GM20431 (cell line): Measurements from ENCODE around the gene WEE1.

ENCODE experiments used
- in situ Hi-C: fragments of 300-500 bp; cut with MseI, MboI; formaldehyde crosslinking; loops from one replicate; pipeline ENCODE4 v1.15.0; 2020; ENCODE audit warnings: low sequenced_read_pairs; ENCODE audit not compliant: unreplicated experiment

The WEE1 gene

DNA sequence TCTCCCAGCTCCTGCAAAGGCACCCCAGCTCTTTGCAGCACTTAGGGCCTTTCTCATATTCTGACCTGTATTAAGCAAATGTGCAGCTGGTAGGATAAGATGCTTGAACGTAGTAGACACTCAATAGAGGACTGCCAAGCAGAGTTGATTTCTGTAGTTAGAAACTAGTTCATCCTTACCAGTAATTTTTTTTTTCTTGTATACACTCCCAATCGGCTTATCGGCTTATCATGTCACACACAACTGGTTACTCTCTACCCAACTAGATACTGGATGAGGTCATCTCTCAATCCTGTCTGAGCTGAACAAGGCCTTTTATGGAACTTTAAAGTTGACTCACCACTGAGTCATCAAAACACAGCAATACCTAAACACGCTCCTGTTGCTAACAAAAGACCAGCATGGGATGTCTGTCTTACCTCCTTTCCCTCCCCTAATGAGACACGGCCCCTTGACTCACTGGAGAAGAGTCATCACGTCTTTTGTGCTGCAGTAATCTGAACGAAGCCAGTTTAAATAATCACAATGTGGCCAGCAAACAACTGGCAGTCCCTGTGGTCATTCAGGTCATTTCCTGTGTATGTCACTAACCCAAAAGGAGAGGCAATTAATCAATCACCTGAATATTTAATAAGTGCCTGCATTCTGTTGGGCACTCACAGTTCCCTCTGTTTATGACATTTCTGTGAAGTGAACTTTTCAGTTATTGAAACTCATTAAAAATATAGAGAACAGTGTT lies 7.5 kb upstream of the WEE1 start:
- in situ Hi-C loops = no loop called here

GRCh38 chr11:9566561-9567063 lies 6.9 kb upstream of the WEE1 start:
- in situ Hi-C loops = no loop called here

- in situ Hi-C loops = no loop called here
These were observed 6.1 kb upstream of the WEE1 start for GRCh38 chr11:9567401-9567800.

- in situ Hi-C loops = no loop called here
These were observed 5.2 kb upstream of the WEE1 start for GRCh38 chr11:9568161-9568853.

- in situ Hi-C loops = no loop called here
These were observed 4.4 kb upstream of the WEE1 start for GRCh38 chr11:9568854-9569587.

- in situ Hi-C loops = no loop called here
These were observed 3.8 kb upstream of the WEE1 start for GRCh38 chr11:9569588-9570164.

DNA sequence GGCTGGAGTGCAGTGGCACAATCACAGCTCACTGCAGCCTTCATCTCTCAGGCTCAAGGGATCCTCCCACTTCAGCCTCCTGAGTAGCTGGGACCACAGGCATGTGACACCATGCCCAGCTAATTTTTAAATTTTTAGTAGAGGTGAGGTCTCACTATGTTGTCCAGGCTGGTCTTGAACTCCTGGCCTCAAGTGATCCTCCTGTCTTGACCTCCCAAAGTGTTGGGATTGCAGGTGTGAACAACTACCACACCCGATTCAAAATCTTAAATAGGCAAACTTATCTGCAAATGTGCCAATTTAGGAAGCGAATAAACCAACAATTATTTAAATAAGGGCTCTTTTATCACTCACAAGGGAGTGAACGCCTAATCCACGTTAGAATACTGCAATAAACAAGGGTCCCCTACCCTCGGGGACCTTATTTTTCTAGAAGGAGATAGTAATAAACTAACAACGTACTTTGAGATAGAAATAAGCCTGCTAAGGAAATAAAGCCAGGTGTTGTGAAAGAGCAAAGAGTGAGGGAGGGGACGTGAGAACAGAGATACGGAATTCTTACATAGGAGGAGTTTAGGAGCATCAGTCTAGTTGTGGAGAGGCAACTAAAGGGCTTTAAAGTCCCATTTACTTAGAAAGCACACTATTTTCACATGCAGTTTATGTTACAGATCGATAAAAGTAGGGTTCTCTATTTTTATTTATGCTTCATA lies 3.0 kb upstream of the WEE1 start:
- in situ Hi-C loops = no loop called here

DNA sequence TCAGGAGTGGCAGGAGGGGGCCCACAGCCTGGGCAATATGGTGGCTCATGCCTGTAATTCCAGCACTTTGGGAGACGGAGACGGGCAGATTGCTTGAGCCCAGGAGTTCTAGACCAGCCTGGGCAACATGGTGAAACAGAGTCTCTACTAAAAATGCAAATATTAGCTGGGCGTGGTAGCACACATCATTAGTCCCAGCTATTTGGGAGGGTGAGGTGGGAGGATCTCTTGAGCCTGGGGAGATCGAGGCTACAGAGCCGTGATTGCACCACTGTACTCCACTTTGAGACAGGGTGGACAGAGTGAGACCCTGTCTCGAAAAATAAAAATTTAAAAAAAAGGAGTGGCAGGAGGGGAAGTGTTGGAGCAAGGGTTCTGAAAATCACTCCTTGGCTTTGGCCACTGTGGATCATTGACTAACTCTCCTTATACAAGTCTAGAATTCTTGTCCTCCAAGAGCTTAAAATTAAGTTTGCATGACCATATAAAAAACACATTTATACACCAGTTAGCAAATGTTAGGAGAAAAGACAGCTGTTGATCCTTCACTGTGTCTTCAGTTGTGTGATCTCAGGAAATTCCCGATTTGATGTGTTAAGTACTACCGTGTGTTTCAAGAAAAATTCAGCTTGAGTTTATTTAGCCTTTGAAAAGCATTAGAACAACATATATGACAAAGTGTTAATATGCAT lies 2.3 kb upstream of the WEE1 start:
- in situ Hi-C loops = no loop called here

DNA sequence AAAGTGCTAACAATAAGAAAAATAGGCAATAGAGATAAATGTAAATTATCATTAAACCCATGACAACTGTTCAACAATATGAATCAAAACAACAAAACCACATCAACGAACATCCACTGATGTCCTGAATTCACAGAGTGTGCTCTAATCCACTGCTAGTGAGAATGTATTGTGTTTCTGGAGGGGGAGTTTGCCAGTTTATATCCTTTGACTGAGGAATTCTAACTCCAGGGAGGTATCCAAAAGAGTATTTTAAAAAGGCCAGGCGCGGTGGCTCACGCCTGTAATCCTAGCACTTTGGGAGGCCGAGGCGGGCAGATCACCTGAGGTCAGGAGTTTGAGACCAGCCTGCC lies 1.7 kb upstream of the WEE1 start:
- in situ Hi-C loops = no loop called here

GRCh38 chr11:9573775-9574621 lies 528 bp downstream of the WEE1 start:
- in situ Hi-C loops = no loop called here

- in situ Hi-C loops = no loop called here
These were observed 1.3 kb downstream of the WEE1 start for GRCh38 chr11:9574622-9575259.

DNA sequence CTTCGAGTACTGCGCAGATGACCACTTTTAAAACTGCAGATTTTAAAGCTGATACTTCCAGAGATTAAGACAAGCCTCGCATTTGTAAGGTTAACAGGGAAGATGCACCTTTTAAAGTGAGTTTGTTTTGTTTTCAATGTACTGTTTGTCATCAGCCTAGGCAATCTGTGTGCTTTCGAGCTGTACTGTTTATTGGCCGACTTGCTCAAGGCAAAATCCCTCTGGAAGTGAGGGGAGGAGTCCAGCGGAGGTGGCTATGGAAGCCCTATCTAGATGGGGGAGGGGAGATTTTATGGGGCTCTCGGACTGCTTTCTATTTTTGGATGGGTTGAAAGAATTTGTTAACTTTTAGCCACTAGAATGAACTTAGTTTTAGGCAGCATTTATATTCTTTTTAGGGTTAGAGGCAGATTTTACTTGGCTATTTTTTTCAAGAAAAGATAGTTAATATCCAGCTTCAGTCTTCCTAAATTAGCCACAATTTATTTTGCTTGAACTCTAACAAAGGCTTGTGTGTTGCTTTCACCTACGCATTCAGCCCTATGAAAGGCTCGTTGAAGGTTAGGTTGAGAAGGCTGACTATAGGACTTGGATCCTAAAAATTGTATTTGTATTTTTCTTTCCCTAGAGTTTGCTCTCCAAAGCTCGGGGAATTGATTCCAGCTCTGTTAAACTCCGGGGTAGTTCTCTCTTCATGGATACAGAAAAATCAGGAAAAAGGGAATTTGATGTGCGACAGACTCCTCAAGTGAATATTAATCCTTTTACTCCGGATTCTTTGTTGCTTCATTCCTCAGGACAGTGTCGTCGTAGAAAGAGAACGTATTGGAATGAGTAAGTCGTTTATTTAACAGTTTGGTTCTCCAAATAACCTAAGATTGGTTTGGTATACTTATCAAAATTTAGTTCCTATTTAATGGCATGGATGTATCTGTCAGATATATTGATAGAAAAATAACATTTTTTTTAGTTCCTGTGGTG lies 2.1 kb downstream of the WEE1 start:
- in situ Hi-C loops = no loop called here

GRCh38 chr11:9576701-9577381 lies 3.4 kb downstream of the WEE1 start:
- in situ Hi-C loops = no loop called here

DNA sequence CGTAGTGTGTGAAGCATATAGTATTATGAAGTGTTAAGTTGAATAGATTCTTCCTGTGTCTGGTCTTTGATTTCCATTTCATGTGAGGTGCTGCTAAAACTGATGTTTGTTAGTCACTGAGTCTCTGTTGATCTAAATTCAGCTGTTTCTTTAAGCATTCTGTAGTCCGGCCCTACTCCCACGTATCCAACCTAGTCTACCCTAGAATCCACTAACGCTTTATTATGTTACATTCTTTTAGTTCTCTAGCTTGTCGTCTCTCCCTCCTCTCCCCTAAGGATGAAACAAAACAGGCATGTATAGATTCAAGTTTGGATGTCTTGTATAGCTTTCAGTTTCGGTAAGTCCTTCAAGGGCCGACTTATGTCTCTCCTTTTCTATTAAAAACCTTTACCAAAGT lies 4.1 kb downstream of the WEE1 start:
- in situ Hi-C loops = no loop called here

DNA sequence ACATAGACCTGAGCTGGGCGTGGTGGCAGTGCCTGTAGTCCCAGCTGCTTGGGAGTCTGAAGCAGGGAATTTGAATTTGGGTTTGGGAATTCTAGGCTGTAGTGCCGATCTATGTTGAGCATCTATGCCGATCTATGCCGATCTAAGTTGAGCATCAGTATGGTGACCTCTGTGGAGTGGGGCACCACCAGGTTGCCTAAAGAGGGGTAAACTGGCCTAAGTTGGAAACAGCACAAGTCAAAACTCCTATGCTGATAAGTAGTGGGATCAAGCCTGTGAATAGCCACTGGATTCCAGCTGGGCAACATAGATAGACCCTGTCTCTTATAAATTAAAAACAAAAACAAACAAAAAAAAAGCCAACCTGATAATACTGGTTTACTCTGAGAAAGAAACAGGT lies 7.4 kb downstream of the WEE1 start:
- in situ Hi-C loops = no loop called here

DNA sequence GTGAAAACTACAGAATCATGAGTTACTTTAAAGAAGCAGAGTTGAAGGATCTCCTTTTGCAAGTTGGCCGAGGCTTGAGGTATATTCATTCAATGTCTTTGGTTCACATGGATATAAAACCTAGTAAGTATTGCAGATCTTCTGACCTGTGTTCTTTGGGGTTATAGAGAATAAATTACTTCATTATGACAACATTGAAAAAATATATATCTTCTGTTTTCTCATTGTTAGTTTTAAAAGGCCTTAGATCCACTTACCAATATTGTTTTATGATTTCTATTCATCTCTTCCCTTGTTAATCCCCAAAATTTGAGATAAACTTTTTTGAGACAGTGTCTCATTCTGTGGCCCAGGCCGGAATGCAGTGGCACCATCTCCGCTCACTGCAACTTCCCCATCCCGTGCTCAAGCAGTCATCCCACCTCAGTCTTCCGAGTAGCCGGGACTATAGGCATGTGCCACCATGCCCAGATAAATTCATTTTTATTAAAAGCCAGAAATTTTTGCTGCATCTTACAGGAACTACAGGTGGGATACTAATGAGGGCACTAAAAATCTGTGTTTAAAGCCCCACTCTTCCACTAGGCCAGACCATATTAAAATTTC lies 8.2 kb downstream of the WEE1 start:
- in situ Hi-C loops = no loop called here
